HG03095 (cell line): ENCODE measurements around the gene NPIPA3.
A peak's percentile ranks its signal among the peaks of the same experiment; 100 is the strongest.
"Not testable (repeated sequence)": the region's sequence is repeated elsewhere in the genome, so short reads cannot be mapped to it uniquely, and the experiment has no call there.

ENCODE experiments used
- ATAC-seq: cut with Tn5 transposase; IDR thresholded peaks from one replicate; pipeline ENCODE4 v1.9.1; 2021; ENCODE audit warnings: moderate library complexity; ENCODE audit not compliant: unreplicated experiment

Gene NPIPA3

DNA sequence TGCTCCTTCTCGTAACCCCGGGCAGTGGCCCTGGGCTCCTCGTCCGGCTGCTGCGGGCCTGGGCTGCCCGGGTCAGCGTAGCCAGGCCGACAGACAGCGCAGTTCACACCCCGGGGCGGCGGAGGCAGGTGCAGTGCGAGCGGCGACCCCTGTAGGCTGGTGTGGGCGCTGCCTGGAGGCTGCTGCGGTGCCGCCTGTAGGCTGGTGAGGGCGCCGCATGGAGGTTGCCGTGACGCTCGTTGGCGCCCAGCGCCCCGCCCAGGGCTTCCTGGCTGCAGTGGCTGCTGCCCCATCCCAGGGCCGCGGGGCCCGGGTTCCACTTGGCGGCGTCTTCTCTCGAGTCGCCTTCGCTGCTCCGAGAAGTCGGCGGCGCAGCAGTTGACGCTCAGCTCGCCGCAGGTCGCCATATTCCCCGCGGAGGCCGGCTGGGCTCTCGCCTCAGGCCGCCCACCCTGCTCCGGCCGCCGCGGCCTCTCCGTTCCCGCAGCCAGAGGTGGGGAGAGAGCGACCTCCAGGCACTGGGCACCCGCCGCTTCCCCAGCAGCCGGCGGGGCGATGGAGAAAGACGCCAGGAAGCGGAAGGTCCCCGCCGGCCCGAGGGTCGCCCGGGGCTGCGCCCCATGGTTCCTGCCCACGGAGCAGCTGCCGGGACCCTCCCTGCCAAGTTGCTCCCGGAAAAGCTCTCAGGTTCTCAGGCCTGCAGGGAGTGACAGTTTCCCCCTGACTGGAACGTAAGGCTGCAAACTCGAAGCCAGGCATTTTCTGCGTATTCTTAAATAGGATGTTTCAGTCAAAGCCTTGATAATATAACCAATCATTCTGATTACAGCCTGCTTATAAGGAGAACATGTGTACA lies 39.3 kb downstream of the NPIPA3 start, which contains the start of gene NPIPA2:
Gene NPIPA2, plus strand, starts transcription at position 261 of the 856 bp plus-strand sequence. CDS start 5,533 bp downstream, outside the sequence.
- ATAC-seq = peak; percentile 89

DNA sequence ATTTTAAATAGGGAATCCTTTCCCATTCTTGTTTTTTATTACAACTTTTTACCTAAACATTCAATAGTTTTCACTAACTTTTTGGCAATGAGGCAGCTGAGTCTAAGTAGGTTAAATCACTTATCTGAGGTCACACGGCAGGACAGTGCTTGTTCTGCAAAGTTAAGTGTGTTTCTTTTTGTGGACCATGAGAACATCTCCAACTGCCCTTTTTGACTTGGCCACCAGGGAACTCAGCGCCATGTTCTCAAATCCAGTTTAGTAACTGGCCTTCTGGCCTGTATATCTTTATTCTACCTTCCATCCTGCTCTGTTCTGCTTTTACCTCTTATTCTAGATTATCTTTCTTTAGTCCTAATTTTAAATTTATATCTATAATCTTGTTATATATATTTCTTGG lies 70.4 kb downstream of the NPIPA3 start:
- ATAC-seq = not testable (repeated sequence)

DNA sequence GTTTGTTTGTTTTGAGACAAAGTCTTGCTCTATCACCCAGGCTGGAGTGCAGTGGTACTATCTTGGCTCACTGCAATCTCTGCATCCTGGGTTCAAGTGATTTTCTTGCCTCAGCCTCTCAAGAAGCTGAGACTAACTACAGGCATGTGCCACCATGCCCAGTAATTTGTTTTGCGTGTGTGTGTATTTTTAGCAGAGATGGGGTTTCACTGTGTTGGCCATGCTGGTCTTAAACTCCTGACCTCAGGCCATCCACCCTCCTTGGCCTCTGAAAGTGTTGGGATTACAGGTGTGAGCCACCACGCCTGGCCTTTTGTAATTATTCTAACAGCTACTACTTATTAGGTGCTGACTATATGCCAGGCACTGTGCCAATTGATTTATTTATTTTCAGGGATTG lies 72.4 kb downstream of the NPIPA3 start:
- ATAC-seq = not testable (repeated sequence)
